Measurements from ENCODE around the gene PIP5KL1. TPM values are rescaled to one million over a fixed set of nuclear protein-coding genes. Genes with fewer than 3 reads are reported as not detected.

PIP5KL1 gene
- total RNA-seq, 1 experiment from 2014 or later, result 3.9 TPM

DNA sequence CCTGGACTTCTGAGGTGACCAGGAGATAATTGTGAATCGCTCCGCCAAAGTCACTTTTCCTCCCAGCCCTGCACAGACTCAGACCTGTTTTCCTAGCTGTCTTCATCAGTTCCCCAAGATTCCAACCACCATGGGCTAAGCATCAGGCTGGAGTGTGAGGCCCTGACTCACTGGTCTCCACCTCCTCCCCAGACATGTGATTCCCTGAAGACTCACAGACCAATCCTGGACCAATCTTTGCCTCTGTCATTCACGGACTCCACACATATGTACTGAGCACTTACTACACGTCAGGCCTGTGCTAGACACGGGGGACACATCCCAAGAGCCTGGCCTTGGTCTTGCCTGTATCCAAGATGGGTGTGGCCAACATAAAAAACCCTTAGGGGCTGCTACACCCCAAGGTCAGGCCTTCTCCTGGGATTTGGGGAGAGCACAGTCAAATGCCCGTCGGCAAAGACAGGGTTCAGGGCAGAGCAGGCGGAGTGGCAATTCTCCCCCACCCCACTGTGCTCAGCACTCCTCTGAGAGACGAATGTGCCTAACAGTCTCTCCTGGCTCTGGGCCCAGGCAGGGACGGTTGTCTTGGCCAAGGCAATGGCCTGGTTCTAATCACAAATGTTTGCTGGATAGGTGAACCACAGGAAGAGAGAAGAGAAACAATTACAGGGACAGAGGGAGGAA lies 38.3 kb upstream of the PIP5KL1 start:
- Histone ChIP-seq H3K4me1 (ENCODE audit: insufficient read depth, low read length, poor library complexity, severe bottlenecking) (peaks cover 89% of the 10 kb centered on the region), H3K4me3 (ENCODE audit: low read depth, low read length, poor library complexity, severe bottlenecking) (no peak overlapping the region), H3K27ac (ENCODE audit: low read depth, low read length, poor library complexity, severe bottlenecking) (peak overlapping the region; percentile 96), H3K27me3 (replicated peaks; ENCODE audit: insufficient read depth, low read depth, low read length, poor library complexity) (no peaks in the 10 kb centered on the region), H3K9me3 (ENCODE audit: low read depth, low read length, poor library complexity, severe bottlenecking) (no peaks in the 10 kb centered on the region), H3K36me3 (ENCODE audit: insufficient read depth, low read length, poor library complexity, severe bottlenecking) (no peaks in the 10 kb centered on the region)
- TF ChIP-seq EZH2 (IDR thresholded peaks at IDR 0.05; ENCODE audit: borderline replicate concordance, low read depth, low read length, poor library complexity, severe bottlenecking), result no peak
- TF ChIP-seq, protein P1, sequence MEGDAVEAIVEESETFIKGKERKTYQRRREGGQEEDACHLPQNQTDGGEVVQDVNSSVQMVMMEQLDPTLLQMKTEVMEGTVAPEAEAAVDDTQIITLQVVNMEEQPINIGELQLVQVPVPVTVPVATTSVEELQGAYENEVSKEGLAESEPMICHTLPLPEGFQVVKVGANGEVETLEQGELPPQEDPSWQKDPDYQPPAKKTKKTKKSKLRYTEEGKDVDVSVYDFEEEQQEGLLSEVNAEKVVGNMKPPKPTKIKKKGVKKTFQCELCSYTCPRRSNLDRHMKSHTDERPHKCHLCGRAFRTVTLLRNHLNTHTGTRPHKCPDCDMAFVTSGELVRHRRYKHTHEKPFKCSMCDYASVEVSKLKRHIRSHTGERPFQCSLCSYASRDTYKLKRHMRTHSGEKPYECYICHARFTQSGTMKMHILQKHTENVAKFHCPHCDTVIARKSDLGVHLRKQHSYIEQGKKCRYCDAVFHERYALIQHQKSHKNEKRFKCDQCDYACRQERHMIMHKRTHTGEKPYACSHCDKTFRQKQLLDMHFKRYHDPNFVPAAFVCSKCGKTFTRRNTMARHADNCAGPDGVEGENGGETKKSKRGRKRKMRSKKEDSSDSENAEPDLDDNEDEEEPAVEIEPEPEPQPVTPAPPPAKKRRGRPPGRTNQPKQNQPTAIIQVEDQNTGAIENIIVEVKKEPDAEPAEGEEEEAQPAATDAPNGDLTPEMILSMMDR (conservative IDR thresholded peaks at IDR 0.05; ENCODE audit: low read depth, low read length), result no peak
- DNase-seq (ENCODE audit: low spot score), result no peak
- BruUV-seq (replicated peaks), result no TSS peak
- CTCF ChIA-PET, result no interaction called here
- POLR2A ChIA-PET (ENCODE audit: low non-redundant PET), result no interaction called here
- intact Hi-C loops (cut with micrococcal nuclease; ENCODE audit: unreplicated experiment), result loop anchor here (5.0 kb wide), 1 partner anchor 98 kb away; the partner anchor contains the start of genes NAIF1 and SLC25A25

DNA sequence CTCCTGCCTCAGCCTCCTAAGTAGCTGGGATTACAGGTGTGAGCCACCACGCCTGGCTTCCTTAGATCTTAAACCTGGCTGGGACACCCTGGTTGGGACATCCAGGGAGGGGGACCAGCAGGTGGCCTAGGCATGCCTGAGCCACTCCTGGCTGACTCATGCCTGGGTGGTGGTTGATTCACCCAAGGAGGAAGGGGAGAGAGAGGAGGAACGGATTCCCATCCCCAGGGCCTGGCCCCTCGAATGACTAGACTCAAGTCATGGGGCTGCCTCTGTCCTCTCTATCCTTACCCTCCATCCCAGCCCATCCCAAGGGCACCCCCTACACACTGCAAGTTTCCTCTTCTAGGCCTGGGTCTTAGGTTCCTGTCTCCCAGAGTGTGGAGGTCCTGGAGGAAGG lies 37.5 kb upstream of the PIP5KL1 start:
- H3K4me3 ChIP-seq (ENCODE audit: low read depth, low read length, poor library complexity, severe bottlenecking), result no peak overlapping the region

GRCh38 chr9:127967151-127967809 lies 36.7 kb upstream of the PIP5KL1 start:
- H3K27ac ChIP-seq (ENCODE audit: low read depth, low read length, poor library complexity, severe bottlenecking), result peak overlapping the region; percentile 96
- no peak for DNase-seq (ENCODE audit: low spot score)
- ChIA-PET POLR2A (ENCODE audit: low non-redundant PET) (no interaction called here), CTCF (no interaction called here)
- TF ChIP-seq, protein P1 (conservative IDR thresholded peaks at IDR 0.05; ENCODE audit: low read depth, low read length), result no peak
- no peak for TF ChIP-seq EZH2 (IDR thresholded peaks at IDR 0.05; ENCODE audit: borderline replicate concordance, low read depth, low read length, poor library complexity, severe bottlenecking)
- no peaks in the 10 kb centered on the region for H3K36me3 ChIP-seq (ENCODE audit: insufficient read depth, low read length, poor library complexity, severe bottlenecking)
- no peaks in the 10 kb centered on the region for H3K9me3 ChIP-seq (ENCODE audit: low read depth, low read length, poor library complexity, severe bottlenecking)
- no peak overlapping the region for H3K4me3 ChIP-seq (ENCODE audit: low read depth, low read length, poor library complexity, severe bottlenecking)
- intact Hi-C loops (cut with micrococcal nuclease; ENCODE audit: unreplicated experiment), result loop anchor here (5.0 kb wide), 1 partner anchor 100 kb away; the partner anchor contains the start of genes NAIF1 and SLC25A25
- H3K27me3 ChIP-seq (replicated peaks; ENCODE audit: insufficient read depth, low read depth, low read length, poor library complexity), result no peaks in the 10 kb centered on the region
- peaks cover 93% of the 10 kb centered on the region for H3K4me1 ChIP-seq (ENCODE audit: insufficient read depth, low read length, poor library complexity, severe bottlenecking)
- BruUV-seq (replicated peaks), result no TSS peak

More for the DNA sequence above, 37.5 kb upstream of the PIP5KL1 start:
- BruUV-seq (replicated peaks), result no TSS peak
- H3K9me3 ChIP-seq (ENCODE audit: low read depth, low read length, poor library complexity, severe bottlenecking), result no peaks in the 10 kb centered on the region
- no peaks in the 10 kb centered on the region for H3K36me3 ChIP-seq (ENCODE audit: insufficient read depth, low read length, poor library complexity, severe bottlenecking)
- TF ChIP-seq, protein P1 (conservative IDR thresholded peaks at IDR 0.05; ENCODE audit: low read depth, low read length), result no peak
- no peak for TF ChIP-seq EZH2 (IDR thresholded peaks at IDR 0.05; ENCODE audit: borderline replicate concordance, low read depth, low read length, poor library complexity, severe bottlenecking)
- H3K4me1 ChIP-seq (ENCODE audit: insufficient read depth, low read length, poor library complexity, severe bottlenecking), result peaks cover 93% of the 10 kb centered on the region
- intact Hi-C loops (cut with micrococcal nuclease; ENCODE audit: unreplicated experiment), result loop anchor here (5.0 kb wide), 1 partner anchor 99 kb away; the partner anchor contains the start of genes NAIF1 and SLC25A25
- no peak for DNase-seq (ENCODE audit: low spot score)
- H3K27ac ChIP-seq (ENCODE audit: low read depth, low read length, poor library complexity, severe bottlenecking), result peak overlapping the region; percentile 96
- ChIA-PET POLR2A (ENCODE audit: low non-redundant PET) (no interaction called here), CTCF (no interaction called here)
- no peaks in the 10 kb centered on the region for H3K27me3 ChIP-seq (replicated peaks; ENCODE audit: insufficient read depth, low read depth, low read length, poor library complexity)

Data from A673 (cell line).